Measurements from ENCODE around the gene MTMR12. TPM values are rescaled to one million over a fixed set of nuclear protein-coding genes. Genes with fewer than 3 reads are reported as not detected.
"Not testable (repeated sequence)": the region's sequence is repeated elsewhere in the genome, so short reads cannot be mapped to it uniquely, and the experiment has no call there.

Gene MTMR12
- total and polyA plus RNA-seq, 7 experiments from 2014 or later, result 12.4 to 28.2 (median 23.8) TPM

DNA sequence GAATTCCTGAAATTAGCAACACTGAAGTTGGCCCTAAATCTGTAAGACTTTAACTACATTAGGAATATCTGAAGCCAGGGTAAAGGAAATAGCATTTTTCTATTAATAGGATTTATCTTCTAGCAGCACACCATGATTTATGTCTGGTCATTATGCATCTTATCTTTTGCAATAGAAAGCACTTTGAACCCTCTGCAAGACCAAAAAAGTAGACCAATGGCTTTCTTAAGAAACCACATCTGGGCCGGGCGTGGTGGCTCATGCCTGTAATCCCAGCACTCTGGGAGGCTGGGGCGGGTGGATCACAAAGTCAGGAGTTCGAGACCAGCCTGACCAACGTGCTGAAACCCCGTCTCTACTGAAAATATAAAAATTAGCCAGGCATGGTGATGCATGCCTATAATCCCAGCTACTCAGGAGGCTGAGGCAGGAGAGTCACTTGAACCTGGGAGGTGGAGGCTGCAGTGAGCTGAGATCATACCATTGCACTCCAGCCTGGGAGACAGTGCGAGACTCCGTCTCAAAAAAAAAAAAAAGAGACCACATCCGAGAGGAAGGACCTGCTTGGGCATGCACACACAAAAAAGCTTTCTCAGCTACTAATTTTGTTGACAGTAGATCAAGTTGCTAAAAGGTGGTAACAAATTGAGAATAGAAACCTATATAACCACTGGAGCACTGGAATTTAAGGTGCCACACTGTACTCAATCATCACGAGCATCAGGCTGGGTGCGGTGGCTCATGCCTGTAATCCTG lies 31.2 kb downstream of the MTMR12 start:
- Mint-ChIP-seq H3K36me3 (peaks cover 0 to 36% (median 6%) of the 10 kb centered on the region in 5 donors), H3K4me3 (peak overlapping the region in 2 of 10 donors; percentile 16 to 52), H3K27ac (peak overlapping the region in 5 of 9 donors; percentile 36 to 87 (median 56)), H3K4me1 (peaks cover 17 to 69% (median 59%) of the 10 kb centered on the region in 7 donors)
- H3K27me3 Mint-ChIP-seq; H3K4me3 ChIP-seq (ENCODE audit: low read length); DNase-seq; H3K27ac ChIP-seq (ENCODE audit: low read depth, low read length); POLR2A ChIA-PET; H3K9me3 ChIP-seq (ENCODE audit: control insufficient read depth in 2 of 3, low read length in 3 of 3); H3K9me3 Mint-ChIP-seq; CTCF ChIA-PET; ATAC-seq; H3K27me3 ChIP-seq (ENCODE audit: control insufficient read depth in 2 of 2, insufficient read depth in 2 of 2, low read length in 2 of 2); H3K36me3 ChIP-seq (ENCODE audit: control insufficient read depth in 2 of 3, insufficient read depth in 3 of 3, low read length in 3 of 3): not testable (repeated sequence)
- H3K4me1 ChIP-seq (ENCODE audit: control insufficient read depth in 2 of 2, insufficient read depth in 2 of 2, low read length in 2 of 2), result peaks cover 7 to 21% of the 10 kb centered on the region in 2 donors
- intact Hi-C loops (cut with micrococcal nuclease), result loop anchor here in 1 of 2 donors (2.0 kb wide), 1 partner anchor 109 kb away; no protein-coding TSS in a partner anchor

DNA sequence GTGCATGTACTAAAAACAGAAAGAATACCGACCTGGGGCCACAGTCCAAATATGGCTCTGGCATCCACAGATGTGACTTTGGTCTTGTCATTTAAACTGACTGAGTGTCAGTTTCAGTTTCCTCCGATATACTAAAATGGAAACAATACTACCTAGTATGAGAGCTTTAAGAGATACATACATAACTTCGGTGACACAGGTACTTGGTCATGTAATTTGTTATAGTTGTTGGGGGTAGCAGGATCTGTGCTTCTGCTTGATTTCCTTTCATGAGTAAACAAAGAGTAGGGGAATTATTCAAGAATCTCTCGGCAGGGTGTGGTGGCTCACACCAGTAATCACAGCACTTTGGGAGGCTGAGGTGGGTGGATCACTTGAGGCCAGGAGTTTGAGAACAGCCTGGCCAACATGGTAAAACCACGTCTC lies 32.1 kb downstream of the MTMR12 start:
- Histone ChIP-seq H3K4me1 (ENCODE audit: control insufficient read depth in 2 of 2, insufficient read depth in 2 of 2, low read length in 2 of 2) (peaks cover 7 to 21% of the 10 kb centered on the region in 2 donors), H3K27ac (ENCODE audit: low read depth, low read length) (no peak overlapping the region), H3K9me3 (ENCODE audit: control insufficient read depth in 2 of 3, low read length in 3 of 3) (no peaks in the 10 kb centered on the region), H3K36me3 (ENCODE audit: control insufficient read depth in 2 of 3, insufficient read depth in 3 of 3, low read length in 3 of 3) (no peaks in the 10 kb centered on the region), H3K27me3 (ENCODE audit: control insufficient read depth in 2 of 2, insufficient read depth in 2 of 2, low read length in 2 of 2) (no peaks in the 10 kb centered on the region), H3K4me3 (ENCODE audit: low read length) (no peak overlapping the region)
- no peaks in the 10 kb centered on the region for H3K27me3 Mint-ChIP-seq
- peaks cover 0 to 36% (median 6%) of the 10 kb centered on the region in 5 donors for H3K36me3 Mint-ChIP-seq
- peaks cover 0 to 4% (median 0%) of the 10 kb centered on the region in 11 donors for H3K9me3 Mint-ChIP-seq
- intact Hi-C loops (cut with micrococcal nuclease), result loop anchor here in 1 of 2 donors (1.0 kb wide), 1 partner anchor 33 kb away; no protein-coding TSS in a partner anchor
- ChIA-PET POLR2A (interaction anchor here (0.6 kb wide), 1 partner anchor 26 kb away, joined by 3 read pairs; no protein-coding TSS in a partner anchor), CTCF (no interaction called here)
- peak overlapping the region in 4 of 10 donors; percentile 3 to 86 (median 44) for H3K4me3 Mint-ChIP-seq
- H3K27ac Mint-ChIP-seq, result peak overlapping the region; percentile 6 to 96 (median 58)
- H3K4me1 Mint-ChIP-seq, result peaks cover 21 to 75% (median 62%) of the 10 kb centered on the region in 7 donors
- ATAC-seq (peak; percentile 36), DNase-seq (peak in 1 of 9 donors; percentile 24)

DNA sequence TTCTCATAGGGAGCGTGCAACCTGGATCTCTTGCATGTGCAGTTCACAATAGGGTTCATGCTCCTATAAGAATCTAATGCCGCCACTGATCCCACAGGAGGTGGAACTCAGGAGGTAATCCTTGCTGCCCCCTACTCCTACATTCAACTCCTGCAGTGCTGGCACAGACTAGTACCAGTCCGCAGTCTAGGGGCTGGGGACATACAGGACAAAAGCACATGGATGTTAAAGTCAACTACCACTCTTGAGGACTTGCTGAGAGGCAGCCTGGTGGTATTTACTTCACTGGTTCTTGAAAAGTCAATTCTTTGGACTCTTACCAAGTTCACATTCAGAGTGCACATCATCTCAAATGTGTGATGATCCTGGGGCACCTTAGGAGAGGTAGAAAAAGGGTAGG lies 33.0 kb downstream of the MTMR12 start:
- peaks cover 0 to 6% (median 0%) of the 10 kb centered on the region in 3 experiments for H3K36me3 ChIP-seq (ENCODE audit: control insufficient read depth in 2 of 3, insufficient read depth in 3 of 3, low read length in 3 of 3)
- H3K9me3 ChIP-seq (ENCODE audit: control insufficient read depth in 2 of 3, low read length in 3 of 3), result no peaks in the 10 kb centered on the region
- CTCF ChIA-PET, result no interaction called here
- H3K4me1 ChIP-seq (ENCODE audit: control insufficient read depth in 2 of 2, insufficient read depth in 2 of 2, low read length in 2 of 2), result peaks cover 7 to 21% of the 10 kb centered on the region in 2 donors
- DNase-seq, result no peak
- peaks cover 21 to 75% (median 62%) of the 10 kb centered on the region in 7 donors for H3K4me1 Mint-ChIP-seq
- ATAC-seq, result no peak
- intact Hi-C loops (cut with micrococcal nuclease), result loop anchor here (1.0 to 5.0 kb wide), 2 partner anchors 34 to 48 kb away; no protein-coding TSS in a partner anchor
- H3K27me3 ChIP-seq (ENCODE audit: control insufficient read depth in 2 of 2, insufficient read depth in 2 of 2, low read length in 2 of 2), result no peaks in the 10 kb centered on the region
- POLR2A ChIA-PET, result interaction anchor here (0.6 kb wide), 1 partner anchor 1568 kb away, joined by 4 read pairs; no protein-coding TSS in a partner anchor
- H3K27ac Mint-ChIP-seq, result peak overlapping the region in 7 of 9 donors; percentile 6 to 87 (median 36)
- no peaks in the 10 kb centered on the region for H3K27me3 Mint-ChIP-seq
- H3K4me3 ChIP-seq (ENCODE audit: low read length), result no peak overlapping the region
- H3K27ac ChIP-seq (ENCODE audit: low read depth, low read length), result no peak overlapping the region
- H3K9me3 Mint-ChIP-seq, result peaks cover 0 to 4% (median 0%) of the 10 kb centered on the region in 11 donors
- H3K36me3 Mint-ChIP-seq, result peaks cover 0 to 40% (median 6%) of the 10 kb centered on the region in 5 donors
- H3K4me3 Mint-ChIP-seq, result peak overlapping the region in 1 of 10 donors; percentile 33

DNA sequence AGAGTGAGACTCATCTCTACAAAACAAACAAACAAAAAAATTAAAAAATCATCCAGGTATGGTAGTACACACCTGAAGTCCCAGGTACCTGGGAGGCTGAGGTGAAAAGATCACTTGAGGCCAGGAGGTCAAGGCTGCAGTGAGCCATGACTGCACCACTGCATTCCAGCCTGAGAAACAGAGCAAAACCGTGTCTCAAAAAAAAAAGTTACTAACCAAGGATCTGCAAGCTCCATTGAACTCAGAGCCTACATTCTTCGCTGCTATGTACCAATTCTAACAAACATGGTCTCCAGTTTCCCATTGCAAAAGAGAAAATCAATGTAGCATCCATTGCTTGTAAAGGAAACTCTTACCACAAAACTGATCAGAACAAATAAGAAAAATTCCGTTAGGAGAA lies 33.5 kb downstream of the MTMR12 start:
- CTCF ChIA-PET, result no interaction called here
- POLR2A ChIA-PET, result interaction anchor here (0.6 kb wide), 1 partner anchor 1568 kb away, joined by 4 read pairs; no protein-coding TSS in a partner anchor
- Histone ChIP-seq H3K9me3 (ENCODE audit: control insufficient read depth in 2 of 3, low read length in 3 of 3) (no peaks in the 10 kb centered on the region), H3K27ac (ENCODE audit: low read depth, low read length) (no peak overlapping the region), H3K27me3 (ENCODE audit: control insufficient read depth in 2 of 2, insufficient read depth in 2 of 2, low read length in 2 of 2) (no peaks in the 10 kb centered on the region), H3K4me3 (ENCODE audit: low read length) (no peak overlapping the region), H3K36me3 (ENCODE audit: control insufficient read depth in 2 of 3, insufficient read depth in 3 of 3, low read length in 3 of 3) (peaks cover 0 to 11% (median 0%) of the 10 kb centered on the region in 3 experiments), H3K4me1 (ENCODE audit: control insufficient read depth in 2 of 2, insufficient read depth in 2 of 2, low read length in 2 of 2) (peaks cover 7 to 21% of the 10 kb centered on the region in 2 donors)
- intact Hi-C loops (cut with micrococcal nuclease), result loop anchor here in 1 of 2 donors (5.0 kb wide), 1 partner anchor 48 kb away; no protein-coding TSS in a partner anchor
- Mint-ChIP-seq H3K9me3 (peaks cover 0 to 4% (median 0%) of the 10 kb centered on the region in 11 donors), H3K4me1 (peaks cover 21 to 75% (median 62%) of the 10 kb centered on the region in 7 donors), H3K27ac (peak overlapping the region in 6 of 9 donors; percentile 9 to 85 (median 40)), H3K36me3 (peaks cover 0 to 43% (median 6%) of the 10 kb centered on the region in 5 donors), H3K4me3 (no peak overlapping the region), H3K27me3 (no peaks in the 10 kb centered on the region)
- ATAC-seq (no peak), DNase-seq (no peak)

DNA sequence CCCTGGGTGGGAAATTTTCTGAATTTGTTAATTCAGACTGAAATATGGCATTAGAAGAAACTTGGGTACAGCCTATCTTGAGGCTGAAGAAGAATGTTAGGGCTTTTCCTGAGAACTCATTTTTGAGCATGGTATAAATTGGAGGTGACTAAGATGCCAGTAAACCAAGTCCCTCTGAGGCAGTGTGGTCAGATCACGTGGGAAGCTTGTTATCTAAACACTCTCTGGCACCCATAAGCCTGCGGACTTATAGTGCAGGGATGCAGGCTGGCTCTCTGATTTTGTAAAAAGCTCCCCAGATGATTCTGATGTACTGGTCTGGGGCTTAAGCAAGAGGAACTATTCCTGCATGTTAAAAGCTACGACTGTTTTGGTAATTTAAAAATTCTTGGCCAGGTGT lies 34.3 kb downstream of the MTMR12 start:
- Histone ChIP-seq H3K27ac (ENCODE audit: low read depth, low read length) (no peak overlapping the region), H3K27me3 (ENCODE audit: control insufficient read depth in 2 of 2, insufficient read depth in 2 of 2, low read length in 2 of 2) (no peaks in the 10 kb centered on the region), H3K36me3 (ENCODE audit: control insufficient read depth in 2 of 3, insufficient read depth in 3 of 3, low read length in 3 of 3) (peaks cover 2 to 19% (median 6%) of the 10 kb centered on the region in 3 experiments), H3K4me1 (ENCODE audit: control insufficient read depth in 2 of 2, insufficient read depth in 2 of 2, low read length in 2 of 2) (peaks cover 7 to 16% of the 10 kb centered on the region in 2 donors), H3K9me3 (ENCODE audit: control insufficient read depth in 2 of 3, low read length in 3 of 3) (no peaks in the 10 kb centered on the region), H3K4me3 (ENCODE audit: low read length) (no peak overlapping the region)
- Mint-ChIP-seq H3K36me3 (peaks cover 3 to 47% (median 13%) of the 10 kb centered on the region in 5 donors), H3K4me1 (peaks cover 16 to 69% (median 57%) of the 10 kb centered on the region in 7 donors), H3K27me3 (no peaks in the 10 kb centered on the region), H3K9me3 (peaks cover 0 to 4% (median 0%) of the 10 kb centered on the region in 11 donors), H3K27ac (peak overlapping the region in 8 of 9 donors; percentile 19 to 79 (median 68)), H3K4me3 (peak overlapping the region in 2 of 10 donors; percentile 21 to 29)
- ATAC-seq, result no peak
- ChIA-PET POLR2A (interaction anchor here (0.7 kb wide), 1 partner anchor 591 kb away, joined by 3 read pairs; no protein-coding TSS in a partner anchor), CTCF (no interaction called here)
- intact Hi-C loops (cut with micrococcal nuclease), result loop anchor here in 1 of 2 donors (1.0 to 5.0 kb wide), 2 partner anchors 34 to 49 kb away; partner anchors contain the start of gene MTMR12
- DNase-seq, result no peak

GRCh38 chr5:32277798-32278197 lies 34.9 kb downstream of the MTMR12 start:
- intact Hi-C loops (cut with micrococcal nuclease), result loop anchor here (1.0 to 5.0 kb wide), 4 partner anchors 21 to 50 kb away; partner anchors contain the start of gene MTMR12 (in 2 of the 2)
- Histone ChIP-seq H3K9me3 (ENCODE audit: control insufficient read depth in 2 of 3, low read length in 3 of 3) (no peaks in the 10 kb centered on the region), H3K27me3 (ENCODE audit: control insufficient read depth in 2 of 2, insufficient read depth in 2 of 2, low read length in 2 of 2) (no peaks in the 10 kb centered on the region), H3K36me3 (ENCODE audit: control insufficient read depth in 2 of 3, insufficient read depth in 3 of 3, low read length in 3 of 3) (peaks cover 7 to 25% (median 9%) of the 10 kb centered on the region in 3 experiments), H3K4me3 (ENCODE audit: low read length) (no peak overlapping the region), H3K27ac (ENCODE audit: low read depth, low read length) (no peak overlapping the region), H3K4me1 (ENCODE audit: control insufficient read depth in 2 of 2, insufficient read depth in 2 of 2, low read length in 2 of 2) (peaks cover 7 to 16% of the 10 kb centered on the region in 2 donors)
- ChIA-PET POLR2A (no interaction called here), CTCF (no interaction called here)
- Mint-ChIP-seq H3K9me3 (peaks cover 0 to 4% (median 0%) of the 10 kb centered on the region in 11 donors), H3K27ac (peak overlapping the region in 8 of 9 donors; percentile 38 to 79 (median 68)), H3K4me1 (peaks cover 15 to 65% (median 52%) of the 10 kb centered on the region in 7 donors), H3K4me3 (peak overlapping the region in 3 of 10 donors; percentile 21 to 39 (median 29)), H3K27me3 (no peaks in the 10 kb centered on the region), H3K36me3 (peaks cover 9 to 51% (median 17%) of the 10 kb centered on the region in 5 donors)
- DNase-seq, result no peak
- no peak for ATAC-seq
